Activated T-cell treated with anti-CD3 and anti-CD28 coated beads, Interleukin-2, amount 50 U/mL, for 48 hours (primary cell): Measurements from ENCODE around the gene GALNT6.

ENCODE experiments used
- DNase-seq, 2 experiments: peaks; one replicate each; pipeline ENCODE4 v3.0.0-alpha.2; 2020

Gene GALNT6

GRCh38 chr12:51391283-51392123 is at the start of gene GALNT6:
TSS of gene GALNT6 (minus strand) at chr12:51391406. CDS start at chr12:51379781, 11,625 bp downstream.
- DNase-seq = peak; percentile 76 to 82

DNA sequence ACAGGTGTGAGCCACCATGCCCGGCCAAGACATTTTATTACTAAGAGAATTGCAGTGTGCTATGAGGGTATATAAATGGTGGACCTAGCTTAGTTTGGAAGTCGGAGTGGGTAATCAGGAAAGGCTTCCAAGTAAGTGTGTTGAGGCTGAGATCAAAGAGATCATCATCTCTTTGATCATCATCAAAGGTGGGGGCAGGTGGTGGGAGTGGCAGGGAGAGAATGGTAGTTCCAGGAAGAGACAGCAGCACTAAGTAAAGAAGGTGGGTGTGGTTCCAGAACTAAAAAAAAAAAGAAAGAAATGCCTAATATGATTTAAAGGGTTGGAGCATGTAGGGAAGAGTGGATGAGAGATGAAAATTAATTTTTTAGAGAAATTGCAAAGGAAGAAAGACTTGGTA is 48.1 kb upstream of the GALNT6 start:
- no peak for DNase-seq

- no peak for DNase-seq
These were observed 46.2 kb upstream of the GALNT6 start for GRCh38 chr12:51437431-51437830.

GRCh38 chr12:51434305-51434704 is 43.1 kb upstream of the GALNT6 start:
- no peak for DNase-seq

GRCh38 chr12:51432921-51433320 is 41.7 kb upstream of the GALNT6 start:
- DNase-seq = no peak

- DNase-seq = no peak
These were observed 39.1 kb upstream of the GALNT6 start for GRCh38 chr12:51430196-51430895.

DNA sequence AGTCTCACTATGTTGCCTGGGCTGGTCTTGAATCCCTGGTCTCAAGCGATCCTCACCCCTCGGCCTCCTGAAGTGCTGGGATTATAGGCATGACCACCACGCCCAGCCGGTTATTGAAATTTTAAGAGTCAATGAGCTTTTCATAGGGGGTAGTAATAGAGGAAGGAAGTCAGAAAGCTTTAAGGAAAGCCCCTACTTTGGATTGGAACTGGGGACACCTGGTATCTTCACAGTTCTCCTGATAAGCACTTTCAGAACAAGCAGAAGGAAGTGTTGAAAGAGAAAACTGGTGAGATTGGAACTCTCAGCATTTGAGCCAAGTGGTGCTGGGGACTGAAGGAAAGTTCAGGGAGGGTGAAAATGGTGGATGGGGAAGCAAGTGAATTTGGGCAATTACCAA is 38.5 kb upstream of the GALNT6 start:
- no peak for DNase-seq

- DNase-seq = no peak
These were observed 37.0 kb upstream of the GALNT6 start for GRCh38 chr12:51428256-51428655.

GRCh38 chr12:51424662-51425539 is 33.7 kb upstream of the GALNT6 start, which contains the start of gene SLC4A8:
TSS of gene SLC4A8 (plus strand) at chr12:51424831. CDS start at chr12:51424988, 157 bp downstream.
- peak; percentile 84 to 88 for DNase-seq

DNA sequence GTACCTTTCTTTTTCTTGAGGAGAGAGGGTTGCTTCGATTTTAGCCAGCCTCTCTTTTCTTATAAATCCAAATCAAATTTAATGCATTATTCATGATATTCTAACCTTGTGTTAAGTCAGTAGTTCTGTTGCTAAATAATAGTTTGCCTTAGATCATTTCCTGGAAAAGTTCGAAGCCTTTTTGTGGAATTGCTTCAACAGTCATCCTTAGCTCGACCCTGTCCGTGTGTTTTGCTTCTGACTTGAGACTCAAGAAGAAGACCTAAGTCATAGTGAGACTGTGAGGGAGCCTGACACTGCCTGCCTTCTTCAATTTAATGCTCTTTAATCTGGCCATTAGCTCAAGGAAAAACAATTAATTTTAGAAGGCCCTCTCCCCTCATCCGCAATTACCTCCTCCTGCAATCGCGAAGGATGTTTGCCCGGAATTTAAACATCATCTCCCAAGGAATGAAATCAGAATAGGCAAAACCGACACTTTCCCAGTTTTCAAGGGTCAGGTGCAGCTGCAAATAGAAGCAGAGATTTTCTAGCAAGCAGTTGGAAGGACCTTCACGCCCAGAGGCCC is 33.0 kb upstream of the GALNT6 start:
- DNase-seq = no peak

GRCh38 chr12:51421266-51421884 is 30.2 kb upstream of the GALNT6 start:
- peak; percentile 55 to 61 for DNase-seq

DNA sequence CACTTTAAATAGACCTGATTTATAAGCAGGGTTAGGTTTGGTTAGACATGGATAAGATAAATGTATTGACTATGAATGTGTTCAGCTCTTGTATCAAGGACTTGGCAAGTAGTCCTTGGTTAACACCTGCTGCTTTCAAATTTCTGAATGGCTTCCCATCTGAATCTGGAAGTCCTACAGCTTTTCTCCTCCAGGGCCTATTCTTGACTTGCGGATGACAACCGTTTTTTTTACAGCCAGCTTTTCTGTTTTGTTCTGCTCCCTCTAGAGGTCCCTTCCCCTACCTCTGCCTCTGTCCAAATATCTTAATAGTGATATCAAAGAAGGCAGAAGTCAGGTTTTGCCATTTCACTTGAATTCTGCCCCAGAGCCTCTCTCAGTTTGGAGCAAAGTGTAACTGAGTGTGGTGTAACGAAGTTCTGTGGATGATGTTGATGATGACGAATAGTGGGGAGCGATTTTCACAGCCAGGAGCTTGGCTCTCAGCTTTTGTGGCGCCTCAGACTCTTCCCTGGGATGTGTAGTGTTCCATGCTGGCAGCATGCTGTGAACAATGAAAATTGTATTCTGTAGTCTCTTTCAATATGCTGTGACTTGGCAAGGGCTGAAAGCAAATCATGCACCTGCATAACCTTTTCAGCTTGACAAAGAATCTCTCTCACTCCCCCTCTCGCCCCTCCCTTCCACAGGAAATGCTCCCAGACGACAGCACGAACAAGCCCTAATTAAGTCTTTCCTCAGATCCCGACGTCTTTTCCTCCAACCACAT is 28.4 kb upstream of the GALNT6 start:
- DNase-seq = no peak

DNA sequence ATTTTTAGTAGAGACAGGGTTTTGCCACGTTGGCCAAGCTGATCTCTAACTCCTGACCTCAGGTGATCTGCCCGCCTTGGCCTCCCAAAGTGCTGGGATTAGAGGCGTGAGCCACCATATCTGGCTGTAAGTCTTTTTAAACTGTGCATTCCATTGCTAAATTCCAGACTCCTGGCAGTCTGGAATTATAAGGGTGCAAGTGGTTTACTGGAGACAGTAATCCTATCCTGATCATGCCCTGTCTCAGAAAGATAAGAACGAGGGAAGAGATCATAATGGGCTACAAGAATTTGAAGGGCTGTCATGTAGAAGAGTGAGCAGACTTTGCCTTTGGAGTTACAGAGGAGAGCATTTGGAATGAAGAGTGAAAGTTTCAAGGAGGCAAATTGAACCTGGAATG is 26.6 kb upstream of the GALNT6 start:
- DNase-seq = no peak

DNA sequence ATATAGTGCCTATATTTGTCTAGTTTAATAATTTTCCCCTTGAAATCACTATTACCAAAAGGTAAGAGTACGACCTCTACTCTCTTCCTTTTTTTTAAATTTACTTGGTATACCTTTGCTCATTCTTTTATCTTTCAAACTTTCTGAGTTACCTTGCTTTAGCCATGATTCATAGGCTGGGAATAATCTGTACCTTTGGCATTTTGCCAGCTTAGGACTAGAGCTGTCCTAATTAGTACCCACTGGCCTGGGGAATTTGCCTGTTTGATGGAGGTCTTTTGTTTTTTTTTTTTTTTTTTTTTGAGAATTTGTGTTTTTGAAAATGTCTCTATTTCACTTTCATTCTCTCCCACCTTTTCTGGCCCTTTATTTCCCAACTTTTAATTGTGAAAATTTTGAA is 24.7 kb upstream of the GALNT6 start:
- no peak for DNase-seq

DNA sequence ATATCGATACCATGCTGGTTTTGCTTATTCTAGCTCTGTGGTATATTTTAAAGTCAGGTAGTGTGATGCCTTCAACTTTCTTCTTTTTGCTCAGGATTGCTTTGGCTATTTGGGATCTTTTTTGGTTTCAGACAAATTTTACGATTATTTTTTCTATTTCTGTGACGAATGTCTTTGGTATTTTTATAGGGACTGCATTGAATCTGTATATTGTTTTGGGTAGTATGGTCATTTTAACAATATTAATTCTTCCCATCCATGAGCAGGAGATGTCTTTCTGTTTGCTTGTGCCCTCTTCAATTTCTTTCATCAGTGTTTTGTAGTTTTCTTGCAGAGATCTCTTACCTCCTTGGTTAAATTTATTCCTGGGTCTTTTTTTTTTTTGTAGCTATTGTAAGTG is 22.6 kb upstream of the GALNT6 start:
- DNase-seq = no peak

- no peak for DNase-seq
These were observed 21.9 kb upstream of the GALNT6 start for GRCh38 chr12:51413149-51413548.

- DNase-seq = no peak
These were observed 18.6 kb upstream of the GALNT6 start for GRCh38 chr12:51409846-51410245.

GRCh38 chr12:51407604-51408003 is 16.4 kb upstream of the GALNT6 start:
- no peak for DNase-seq

- no peak for DNase-seq
These were observed 15.7 kb upstream of the GALNT6 start for GRCh38 chr12:51406859-51407258.

DNA sequence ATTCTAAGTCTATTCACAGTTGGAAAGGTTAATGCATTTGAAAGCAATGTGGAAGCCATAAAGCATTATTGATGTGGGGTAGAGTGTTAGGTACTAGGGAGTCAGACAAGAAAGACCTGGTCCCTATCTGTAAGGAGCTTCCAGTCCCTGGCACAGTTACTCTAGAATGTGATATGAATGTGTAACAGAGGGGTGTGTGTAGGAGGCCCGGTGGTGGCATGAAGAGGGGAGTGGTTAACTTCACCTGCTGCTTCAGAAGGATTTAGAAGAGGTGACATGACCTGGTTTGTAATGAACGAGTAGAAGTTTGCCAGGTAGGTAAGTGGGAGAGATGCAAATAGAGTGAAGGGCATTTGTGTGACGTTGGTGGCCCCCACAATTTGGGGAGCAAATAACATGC is 15.1 kb upstream of the GALNT6 start:
- DNase-seq = no peak

GRCh38 chr12:51405801-51406207 is 14.6 kb upstream of the GALNT6 start:
- no peak for DNase-seq

DNA sequence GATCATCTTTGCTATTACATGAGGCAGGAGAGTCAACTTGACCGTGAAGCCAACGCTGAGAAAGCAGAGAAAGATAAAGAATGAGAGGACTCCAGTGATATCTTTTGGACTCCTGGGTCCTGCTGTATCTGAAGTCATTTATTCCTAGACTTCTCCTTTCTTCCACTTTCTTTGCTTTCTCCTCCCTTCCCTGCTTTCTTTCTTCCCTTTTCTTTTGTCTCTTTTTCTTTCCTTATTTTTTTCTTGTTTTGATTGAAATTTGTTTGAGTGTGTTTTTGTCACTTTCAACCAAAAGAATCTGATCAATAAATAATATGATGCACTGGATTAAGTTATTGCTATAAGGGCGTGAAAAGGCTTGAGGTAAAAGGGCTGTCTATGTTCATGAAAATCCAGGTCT is 13.4 kb upstream of the GALNT6 start:
- DNase-seq = no peak
